ENCODE data around the gene SRPK2.

- no peak for TF ChIP-seq ADNP (CRISPR knock-in tag; IDR thresholded peaks at IDR 0.05)
- no peak for TF ChIP-seq TARDBP (CRISPR knock-in tag; IDR thresholded peaks at IDR 0.05)
- no peak for TF ChIP-seq ZFP91 (CRISPR knock-in tag; IDR thresholded peaks at IDR 0.05; ENCODE audit: borderline replicate concordance)
- no peak for TF ChIP-seq NCOA5 (CRISPR knock-in tag; IDR thresholded peaks at IDR 0.05)
Measured at GRCh38 chr7:105218939-105219770, 169.6 kb downstream of the SRPK2 start.

All from HepG2 (cell line).